HEK293T (cell line): ENCODE measurements around the gene GRAMD4.

ENCODE experiments used
- CTBP1 ChIP-seq: fragments of 450-650 bp; IDR thresholded peaks from 2 replicates; pipeline ENCODE4 v1.6.1; 2016; ENCODE audit warnings: borderline replicate concordance
- SP1 ChIP-seq: fragments of 450-650 bp; IDR thresholded peaks from 2 replicates; pipeline ENCODE4 v1.6.1; 2017
- TF ChIP-seq, protein P1 (sequence below): fragments of 450-650 bp; IDR thresholded peaks from 2 replicates; pipeline ENCODE4 v1.6.1; 2016

DNA sequence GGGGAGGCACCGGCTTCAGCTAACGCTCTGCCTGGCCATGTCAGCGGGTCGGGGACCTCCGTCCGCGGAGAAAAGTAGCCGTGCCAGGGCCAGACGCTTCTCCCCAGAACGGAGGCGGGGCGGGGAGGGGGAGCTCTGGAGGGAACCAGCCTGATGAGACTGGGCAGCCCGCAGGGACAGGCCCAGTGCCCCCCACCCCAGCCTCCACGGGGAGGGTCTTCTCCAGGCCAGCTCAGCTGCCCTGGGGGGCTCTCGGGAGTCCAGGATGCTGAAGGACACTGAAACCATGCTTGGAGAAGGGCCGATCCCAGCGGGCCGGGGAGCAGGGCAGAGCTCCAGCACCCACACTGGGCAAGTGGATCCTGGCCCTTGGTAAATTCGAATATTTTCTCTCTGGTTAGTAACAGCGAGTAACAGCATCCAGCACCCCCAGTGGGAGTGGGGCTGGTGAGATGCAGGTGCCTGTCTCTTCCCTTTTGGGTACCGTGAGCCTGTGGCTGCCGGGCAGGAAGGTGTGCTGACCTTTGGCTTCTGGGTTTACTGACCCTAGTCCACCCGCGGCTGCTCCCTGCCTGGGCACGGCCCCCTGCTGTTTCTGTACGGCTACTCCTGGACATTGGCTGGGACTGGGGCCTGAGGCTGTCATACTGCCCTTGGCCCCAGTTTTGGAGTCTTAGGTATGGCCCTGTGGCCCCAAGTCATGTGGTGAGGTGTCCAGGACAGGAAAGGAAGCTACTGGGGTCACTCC, 35.8 kb downstream of the GRAMD4 start:
- TF ChIP-seq SP1 (no peak), CTBP1 (no peak)
- TF ChIP-seq, protein P1, sequence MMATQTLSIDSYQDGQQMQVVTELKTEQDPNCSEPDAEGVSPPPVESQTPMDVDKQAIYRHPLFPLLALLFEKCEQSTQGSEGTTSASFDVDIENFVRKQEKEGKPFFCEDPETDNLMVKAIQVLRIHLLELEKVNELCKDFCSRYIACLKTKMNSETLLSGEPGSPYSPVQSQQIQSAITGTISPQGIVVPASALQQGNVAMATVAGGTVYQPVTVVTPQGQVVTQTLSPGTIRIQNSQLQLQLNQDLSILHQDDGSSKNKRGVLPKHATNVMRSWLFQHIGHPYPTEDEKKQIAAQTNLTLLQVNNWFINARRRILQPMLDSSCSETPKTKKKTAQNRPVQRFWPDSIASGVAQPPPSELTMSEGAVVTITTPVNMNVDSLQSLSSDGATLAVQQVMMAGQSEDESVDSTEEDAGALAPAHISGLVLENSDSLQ, result no peak
